GM19239 (cell line): Measurements from ENCODE around the gene LIPC.
A peak's percentile ranks its signal among the peaks of the same experiment; 100 is the strongest.

ENCODE experiments used
- DNase-seq: peaks from one replicate; pipeline ENCODE4 v3.0.0; 2011; ENCODE audit warnings: low spot score; ENCODE audit not compliant: insufficient read length
- FAIRE-seq: peaks from 2 replicates; lab custom pipeline; 2011; peaks lifted over from hg19 to GRCh38; lab: Jason Lieb, UNC

The LIPC gene

DNA sequence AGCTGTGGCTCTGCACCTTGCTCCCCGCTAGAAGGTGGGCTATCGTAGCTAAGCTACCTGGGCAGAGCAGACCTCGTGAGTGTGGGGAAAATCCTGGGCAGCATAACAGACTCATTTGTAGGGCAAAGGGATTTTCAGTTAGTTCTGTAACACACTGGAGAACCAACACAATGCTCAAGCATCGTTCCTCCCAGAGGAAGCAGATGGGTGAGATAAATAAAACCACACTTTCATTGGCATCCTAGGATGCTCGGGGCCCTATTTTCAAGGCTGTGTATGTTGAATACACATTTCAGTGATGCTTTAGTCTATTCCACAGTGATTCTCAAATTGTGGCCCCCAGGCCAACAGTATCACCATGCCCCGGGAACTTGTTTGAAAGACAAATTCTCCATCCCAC is 20.0 kb downstream of the LIPC start:
- FAIRE-seq, result no peak
- no peak for DNase-seq

DNA sequence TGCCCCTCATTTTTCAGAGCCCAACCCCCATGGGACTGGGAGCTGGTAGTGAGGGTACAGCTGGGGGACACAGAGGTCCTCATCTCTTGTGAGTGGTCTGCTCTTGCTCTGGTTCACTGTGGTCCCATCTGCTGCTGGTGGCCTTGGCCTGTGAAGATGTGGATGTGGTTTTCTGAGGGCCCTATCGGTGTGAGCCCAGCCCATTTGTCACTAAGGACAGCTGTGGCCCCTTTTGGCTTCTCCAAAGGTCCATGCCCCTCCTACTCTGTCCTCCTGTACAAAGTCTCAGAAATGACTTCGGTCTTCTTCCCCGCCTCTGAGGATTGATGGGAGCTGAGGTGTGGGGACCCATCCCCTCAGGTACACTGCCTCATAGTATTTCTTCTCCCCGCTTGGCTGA is 21.0 kb downstream of the LIPC start:
- no peak for DNase-seq
- no peak for FAIRE-seq

DNA sequence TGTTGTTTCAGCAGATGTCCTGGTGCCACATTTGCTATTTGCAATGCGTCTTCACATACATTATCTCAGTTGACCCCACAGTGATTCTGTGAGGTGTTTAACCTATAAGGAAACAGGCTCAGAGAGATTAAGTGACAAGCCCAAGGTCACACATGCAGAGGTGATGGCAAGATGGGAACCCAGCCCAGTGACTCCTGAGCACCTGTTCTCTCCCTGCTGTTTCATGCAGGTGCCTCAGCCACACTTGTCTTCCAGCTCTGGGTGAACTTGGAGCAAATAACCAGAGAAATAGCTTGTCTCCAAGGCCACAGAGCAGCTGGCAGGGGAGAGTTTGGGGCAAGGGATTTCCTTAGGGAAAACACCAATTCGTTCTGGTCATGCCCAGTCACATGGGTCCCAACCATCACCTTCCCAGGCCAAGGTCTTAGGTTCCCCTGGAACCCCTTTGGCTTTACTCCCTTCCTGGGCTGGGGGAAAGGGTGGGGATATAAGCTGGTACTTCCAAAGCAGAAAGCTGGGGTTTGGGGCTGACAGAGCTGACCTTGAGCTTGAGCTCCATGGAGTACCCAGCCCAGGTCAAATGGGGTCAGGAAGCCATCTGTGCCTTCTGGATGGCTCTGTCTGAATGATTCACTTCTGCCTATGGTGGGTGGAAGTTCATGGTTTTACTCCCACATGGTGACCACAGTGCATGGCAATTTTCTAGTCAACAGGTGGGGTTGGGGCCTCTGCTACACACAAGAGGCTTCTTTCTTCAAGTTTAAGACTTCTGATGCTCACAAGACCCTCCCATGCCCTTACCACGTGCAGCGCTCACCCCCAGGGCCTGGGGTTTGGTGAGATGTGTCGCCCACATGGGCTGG is 22.4 kb downstream of the LIPC start:
- FAIRE-seq, result peak; percentile 4
- DNase-seq, result no peak

DNA sequence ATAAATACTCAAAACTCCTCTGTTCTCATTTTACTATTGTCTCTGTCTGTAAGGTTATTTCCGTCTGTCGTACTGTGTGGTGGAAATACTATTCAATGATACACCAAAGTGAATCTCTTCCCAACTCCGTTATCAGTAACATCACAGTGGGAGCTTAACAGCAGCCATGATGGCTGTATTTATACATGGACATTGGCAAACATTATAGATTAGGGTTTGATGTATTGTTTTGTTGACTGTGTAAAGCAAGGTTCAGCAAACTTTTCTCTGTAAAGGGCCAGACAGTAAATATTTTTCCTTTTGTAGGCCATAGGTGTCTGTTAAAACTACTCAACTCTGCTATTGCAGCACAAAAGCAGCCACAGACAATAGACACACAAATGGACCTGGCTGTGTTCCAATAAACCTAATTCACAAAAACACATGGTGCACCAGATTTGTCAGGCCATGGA is 23.2 kb downstream of the LIPC start:
- no peak for FAIRE-seq
- DNase-seq, result no peak

DNA sequence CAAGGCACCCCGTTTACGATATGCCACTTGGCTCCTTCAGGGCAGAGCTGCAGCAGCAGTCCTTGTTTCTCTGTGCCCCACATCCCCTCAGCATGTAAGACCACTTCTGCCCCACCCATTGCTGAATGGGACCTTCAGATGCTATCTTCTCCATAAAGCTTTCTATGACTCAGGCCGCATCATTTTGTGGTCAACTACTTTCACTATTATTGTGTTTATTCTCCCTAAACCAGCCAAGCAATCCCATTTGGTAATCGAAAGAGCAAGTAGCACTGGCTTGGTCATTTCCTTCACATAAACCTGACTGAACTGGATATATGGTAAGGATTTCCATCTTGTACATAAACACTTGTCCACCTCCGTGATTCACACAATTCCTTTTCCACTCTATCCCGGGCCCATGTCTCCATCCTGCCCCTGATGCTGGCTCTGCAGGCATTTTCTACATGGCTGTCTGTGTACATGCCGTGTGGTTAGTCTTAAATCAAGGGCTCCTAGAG is 25.7 kb downstream of the LIPC start:
- FAIRE-seq, result peak; percentile 79
- DNase-seq, result peak; percentile 30

DNA sequence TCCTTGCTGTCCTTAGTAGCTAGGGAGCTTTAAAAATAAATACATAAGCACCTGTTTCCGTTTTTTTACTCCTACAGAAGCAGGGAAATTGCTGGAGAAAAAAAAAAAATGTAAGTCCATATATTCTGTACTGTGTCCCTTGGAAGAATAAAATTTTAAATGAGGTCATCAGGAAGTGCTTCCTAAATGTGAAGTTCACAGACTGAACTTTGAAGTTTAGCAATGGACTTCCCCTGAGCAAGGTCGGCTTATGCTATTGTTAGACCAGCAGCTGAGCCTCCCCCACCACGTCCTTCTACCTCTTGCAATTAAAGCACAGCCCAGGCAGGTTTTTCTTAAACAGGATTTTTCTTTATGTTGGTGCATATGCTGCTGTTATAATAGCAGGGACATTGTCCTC is 26.3 kb downstream of the LIPC start:
- no peak for DNase-seq
- FAIRE-seq, result peak; percentile 14

DNA sequence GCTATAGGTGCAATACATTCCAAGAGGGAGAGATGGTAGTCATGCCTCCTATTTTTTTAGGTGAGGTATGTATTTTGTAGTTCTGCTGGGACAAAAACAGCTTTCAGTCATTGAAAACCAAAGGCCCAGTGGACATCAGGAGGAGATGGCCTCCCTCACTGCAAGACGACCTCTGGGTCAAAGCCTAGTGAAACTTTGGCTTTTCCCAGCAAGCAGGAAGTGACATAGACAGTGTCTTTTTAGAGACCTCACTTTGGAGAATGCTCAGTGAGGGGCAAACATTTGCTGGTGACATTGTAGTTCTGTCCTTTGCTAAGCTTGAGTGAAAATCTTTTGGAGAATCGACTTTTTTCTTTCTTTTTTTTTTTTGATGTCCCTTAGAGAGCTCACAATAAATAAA is 27.3 kb downstream of the LIPC start:
- FAIRE-seq (no peak), DNase-seq (no peak)

DNA sequence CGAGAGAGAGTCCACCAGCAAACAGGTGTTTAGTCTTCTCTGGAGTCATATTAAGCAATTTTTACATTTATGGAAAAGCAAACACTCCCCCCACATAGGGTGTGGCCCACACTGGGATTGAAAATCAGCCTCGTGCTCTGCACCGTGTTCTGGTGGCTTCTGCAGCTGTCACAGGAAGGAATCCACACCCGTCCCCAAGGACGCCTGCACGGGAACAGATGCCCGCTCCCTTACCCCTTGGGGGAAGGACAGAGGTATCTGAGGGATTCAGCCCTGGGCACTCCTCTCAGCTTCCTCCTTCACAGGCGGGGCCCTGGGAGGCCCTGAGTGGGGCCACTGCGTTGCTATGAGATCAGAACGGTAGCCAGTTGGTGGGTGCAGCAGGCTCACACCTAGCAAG is 27.8 kb downstream of the LIPC start:
- no peak for FAIRE-seq
- DNase-seq, result no peak

DNA sequence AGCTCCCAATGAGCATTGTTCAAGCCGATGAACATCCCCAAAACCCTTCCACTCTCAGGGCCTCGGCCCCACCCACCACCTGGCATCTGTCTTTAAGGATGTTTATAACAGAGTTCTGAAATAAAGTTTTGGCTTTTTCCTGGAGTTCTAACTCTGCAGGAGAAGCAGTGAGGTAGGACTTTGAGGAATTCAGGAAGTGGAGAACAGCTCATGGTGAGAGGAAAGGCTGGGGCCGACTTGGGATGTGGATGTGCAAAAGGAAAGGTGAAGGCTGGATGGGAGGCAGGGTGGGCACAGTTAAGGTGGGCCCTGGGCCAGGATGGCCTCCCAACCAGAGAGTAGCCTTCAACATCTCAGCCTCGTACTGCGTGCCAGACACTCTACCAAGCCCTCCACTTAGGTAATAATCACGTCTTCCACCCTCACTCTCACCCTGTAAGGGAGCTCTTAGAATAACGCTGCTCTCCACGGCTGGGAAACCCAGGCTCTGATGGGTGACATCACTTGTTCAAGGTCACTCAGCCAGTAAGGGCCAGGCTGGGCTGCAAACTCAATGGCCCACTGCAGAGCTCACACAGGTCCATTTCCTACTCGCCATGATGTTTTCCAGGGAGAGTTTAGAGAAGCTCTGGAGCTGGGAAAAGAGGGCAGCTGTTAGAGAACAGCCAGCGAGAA is 28.5 kb downstream of the LIPC start:
- FAIRE-seq (no peak), DNase-seq (no peak)

DNA sequence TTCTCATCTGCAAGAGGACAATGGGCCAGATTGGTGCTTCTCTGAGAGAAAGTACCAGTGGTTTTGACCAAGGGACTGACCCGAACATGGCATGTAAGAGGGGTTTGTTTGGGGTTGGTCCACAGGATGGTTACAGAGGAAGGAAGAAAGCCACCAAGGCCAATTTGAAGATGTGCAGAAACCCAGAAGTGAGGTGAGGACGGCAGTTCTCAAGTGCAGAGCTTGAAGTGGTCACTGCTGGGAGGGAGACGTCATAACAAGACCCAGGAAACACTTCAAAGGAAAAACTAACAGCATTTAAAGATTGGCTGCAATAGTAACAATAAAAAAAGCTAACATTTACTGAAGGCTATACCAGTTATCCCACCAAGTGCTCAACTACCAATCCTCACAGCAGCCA is 29.1 kb downstream of the LIPC start:
- no peak for FAIRE-seq

DNA sequence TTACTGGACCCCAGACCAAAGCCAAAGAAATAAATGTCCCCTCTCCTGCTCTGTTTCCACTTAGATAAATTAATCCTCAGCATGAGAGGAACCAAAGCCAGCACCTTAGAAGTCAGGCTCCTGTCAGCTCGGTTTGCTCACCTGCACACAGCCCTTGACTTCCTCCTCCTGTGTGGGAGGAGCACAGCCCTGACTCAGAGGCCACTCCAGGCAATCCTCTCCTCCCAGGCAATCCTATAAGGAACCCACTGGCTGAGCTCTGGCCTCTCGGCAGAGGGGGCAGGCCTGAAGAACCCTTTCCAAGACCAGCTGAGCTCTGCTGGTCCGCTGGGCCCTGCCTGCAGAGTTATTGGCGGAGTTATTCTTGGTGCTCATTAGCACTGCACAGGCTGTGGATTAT is 30.8 kb downstream of the LIPC start:
- FAIRE-seq (no peak), DNase-seq (no peak)

More for the DNA sequence above, 29.1 kb downstream of the LIPC start:
- no peak for DNase-seq

DNA sequence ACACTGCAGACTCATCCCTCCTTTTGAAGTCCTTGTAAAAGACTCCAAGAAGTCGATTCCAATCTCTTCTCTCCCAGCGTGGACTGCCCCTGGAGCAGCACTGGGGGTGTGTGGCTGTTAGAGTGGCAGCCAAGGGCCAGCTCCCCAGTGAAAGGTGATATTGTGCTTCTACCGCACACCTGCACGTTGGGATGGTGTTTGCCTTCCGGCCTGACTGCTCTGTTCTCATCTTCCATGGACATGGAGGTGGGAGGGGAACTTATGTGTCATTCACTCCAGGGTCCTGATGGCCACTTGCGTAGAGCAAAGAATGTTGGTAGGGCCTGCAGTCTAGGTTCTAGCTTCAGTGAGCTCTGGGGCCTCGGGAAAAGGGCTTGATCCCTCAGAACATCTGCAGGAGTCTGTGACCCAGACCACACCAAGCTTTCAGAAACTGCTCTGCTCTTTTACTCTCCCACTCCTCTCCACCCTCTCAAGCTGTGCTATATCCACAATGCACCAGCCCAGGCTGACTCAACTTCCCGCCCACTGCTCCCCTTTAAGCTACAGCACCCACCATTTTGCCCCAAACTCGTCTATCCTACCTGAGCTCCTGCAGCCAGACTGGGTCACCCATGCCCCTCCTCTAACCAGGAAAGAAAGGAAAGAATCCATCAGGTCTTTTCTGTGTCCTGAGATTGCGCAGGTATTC is 31.3 kb downstream of the LIPC start:
- DNase-seq (no peak), FAIRE-seq (no peak)

DNA sequence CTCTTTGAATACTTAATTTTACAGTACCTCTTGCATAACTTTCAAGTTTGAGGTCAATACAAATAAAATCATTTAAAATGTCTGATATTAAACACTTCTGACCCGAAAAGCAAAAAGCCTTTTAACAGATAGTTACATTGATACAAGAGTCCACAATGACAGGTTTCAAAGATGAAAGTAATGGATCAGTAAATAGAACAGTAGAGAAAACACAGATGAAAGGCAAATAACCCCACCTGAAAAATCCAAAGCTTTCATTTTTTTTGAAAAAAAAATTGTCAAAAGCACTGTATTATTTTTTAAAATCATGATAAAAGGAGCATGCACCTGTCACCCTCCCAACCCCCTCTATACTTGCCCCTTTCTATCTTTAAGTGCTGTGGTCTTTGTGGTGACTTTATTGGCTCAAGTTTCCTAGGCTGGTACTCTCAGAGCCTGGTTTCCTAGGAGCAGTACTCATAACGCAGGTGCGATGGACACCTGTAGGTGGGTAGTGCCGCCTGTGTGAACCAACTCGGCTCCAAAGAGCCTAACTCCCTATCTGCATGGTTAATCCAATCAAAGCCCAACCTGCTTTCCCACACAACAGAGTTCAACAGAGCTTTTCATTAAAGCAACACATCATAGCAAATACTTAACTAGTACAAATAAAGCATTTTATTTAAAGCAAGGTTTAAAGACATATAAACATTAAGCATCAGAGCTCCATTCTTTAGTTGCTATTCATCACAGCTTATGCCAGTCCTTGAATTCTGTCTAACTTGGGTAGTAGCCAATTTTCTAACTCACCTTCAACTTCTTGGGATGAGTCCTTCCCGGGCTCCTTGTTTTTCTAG is 32.2 kb downstream of the LIPC start:
- no peak for DNase-seq
- no peak for FAIRE-seq

DNA sequence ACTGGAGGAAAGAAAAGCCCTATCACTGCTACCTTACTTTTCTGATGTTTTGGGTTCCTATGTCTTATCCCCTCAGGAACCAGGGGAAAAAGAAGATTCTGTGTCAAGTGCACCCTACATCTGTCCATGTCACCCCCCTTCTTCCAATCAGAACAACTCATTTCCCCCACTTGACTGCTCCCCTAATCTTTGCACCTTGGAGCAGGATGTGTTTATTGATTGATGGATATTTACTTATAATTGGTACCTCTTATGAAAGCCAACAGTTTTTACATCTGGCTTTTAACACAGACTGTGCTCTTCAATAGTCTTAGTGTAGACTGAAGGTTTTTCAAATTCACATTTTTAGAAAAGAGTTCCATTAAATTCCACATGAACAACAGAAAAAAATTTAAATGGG is 33.3 kb downstream of the LIPC start:
- FAIRE-seq (no peak), DNase-seq (no peak)

DNA sequence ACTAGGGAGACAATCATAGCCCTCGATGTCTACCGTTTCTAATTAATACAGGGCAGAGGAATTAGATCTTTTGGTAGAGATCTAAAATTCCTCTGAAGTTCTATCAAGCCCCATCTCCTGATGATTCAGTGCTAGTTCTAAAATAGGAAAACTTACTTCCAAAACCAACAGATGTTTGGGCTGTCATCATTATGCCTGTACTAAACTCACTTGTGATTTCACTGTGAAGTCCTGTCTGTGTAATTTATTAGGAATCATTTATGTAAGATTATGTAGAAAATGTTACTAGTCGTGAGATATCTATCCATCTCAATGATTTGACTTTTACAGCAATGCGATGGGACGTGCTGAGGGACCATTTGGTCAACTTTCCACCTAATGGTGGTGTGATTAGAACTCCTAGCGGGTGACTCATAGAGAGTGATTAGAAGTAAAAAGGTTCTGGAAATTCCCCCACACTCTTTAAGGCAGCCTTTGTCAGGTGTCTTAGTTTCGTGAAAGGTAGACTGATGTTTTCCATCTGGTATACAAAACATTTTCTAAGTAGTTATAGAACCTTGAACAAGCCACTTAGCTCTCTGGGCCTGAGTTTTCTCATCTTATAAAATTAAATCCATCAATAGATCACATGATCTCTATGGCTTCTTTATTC is 34.2 kb downstream of the LIPC start:
- FAIRE-seq, result no peak
- no peak for DNase-seq

DNA sequence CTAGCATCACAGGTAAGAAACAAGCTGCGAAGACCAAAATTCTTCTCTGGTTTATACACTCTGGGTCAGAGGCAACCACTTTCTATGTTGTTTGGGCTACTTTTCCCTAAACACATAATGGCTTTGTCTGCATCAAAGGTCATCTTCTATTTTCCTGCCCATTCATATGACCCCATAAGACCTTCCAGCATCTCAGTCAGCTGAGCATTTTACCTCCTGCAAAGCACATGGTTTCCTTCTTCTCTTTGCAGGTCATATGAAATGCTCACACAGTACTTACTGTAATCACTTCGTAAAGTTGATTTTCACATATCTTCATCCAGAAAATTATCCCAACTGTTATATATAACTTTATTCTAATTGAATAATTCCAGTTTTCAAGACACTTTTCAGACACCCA is 34.8 kb downstream of the LIPC start:
- FAIRE-seq (no peak), DNase-seq (no peak)

DNA sequence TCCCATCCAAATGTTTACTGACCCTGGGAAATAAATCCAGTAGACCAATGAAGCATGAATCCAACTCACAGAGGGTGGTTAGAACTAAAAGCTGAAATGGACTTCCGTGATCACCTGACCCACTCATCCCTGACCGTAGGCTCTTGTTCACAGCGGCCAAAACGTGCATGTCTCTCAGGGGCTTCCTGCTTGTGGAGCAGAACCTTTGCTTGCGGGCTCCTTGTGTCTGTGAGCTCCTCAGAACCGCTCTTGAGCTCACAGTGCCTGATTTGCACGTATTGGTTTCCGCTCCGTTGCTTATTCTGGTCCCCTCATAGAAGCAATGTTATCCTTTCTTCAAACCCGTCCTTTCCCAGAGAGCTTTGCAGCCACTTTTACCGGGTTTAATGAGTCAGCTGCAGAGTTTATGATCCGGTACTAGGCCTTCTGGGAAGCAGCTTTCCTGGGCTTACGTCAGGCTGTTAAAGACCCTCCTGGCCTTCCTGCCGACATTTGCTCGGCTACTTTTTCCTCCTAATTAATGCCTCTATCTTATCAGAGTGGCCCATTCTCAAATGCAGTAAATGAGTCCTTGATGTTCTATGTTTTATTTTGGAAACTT is 35.4 kb downstream of the LIPC start:
- no peak for FAIRE-seq

DNA sequence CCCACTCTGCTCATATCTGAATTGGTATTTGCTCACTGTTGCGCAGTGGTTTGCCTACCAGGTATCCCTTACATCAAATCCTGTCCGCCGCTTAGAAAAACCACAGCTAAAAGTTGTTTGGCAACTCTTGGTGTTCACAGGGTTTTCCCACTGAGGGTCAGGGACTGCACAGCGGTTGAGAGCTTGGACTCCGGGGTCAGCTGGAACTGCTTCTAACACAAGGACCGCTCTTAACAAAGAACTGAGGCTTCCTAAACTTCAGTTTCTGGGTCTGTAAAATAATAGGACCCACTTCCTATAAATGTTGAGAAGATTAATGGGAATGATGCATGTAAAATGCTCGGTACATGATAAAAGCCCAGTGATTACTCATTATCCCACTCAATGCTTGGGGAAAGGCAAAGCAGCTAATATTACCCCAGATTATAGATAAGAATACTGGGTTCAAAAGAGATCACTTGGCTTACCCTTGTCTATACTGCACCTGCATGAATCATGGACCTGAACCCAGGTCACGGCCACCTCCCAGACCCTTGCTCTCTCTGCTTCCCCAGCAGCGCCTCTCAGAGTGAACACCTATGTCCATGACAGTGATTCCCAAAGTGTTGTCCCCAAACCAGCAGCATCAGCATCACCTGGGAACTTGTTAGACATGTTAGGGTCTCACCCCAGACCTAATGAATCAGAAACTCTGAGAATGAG is 36.1 kb downstream of the LIPC start:
- DNase-seq (no peak), FAIRE-seq (no peak)

More for the DNA sequence above, 35.4 kb downstream of the LIPC start:
- no peak for DNase-seq
